GM06990 (cell line): ENCODE measurements around the gene ADAR.

ENCODE experiments used
- DNase-seq: peaks from one replicate; pipeline ENCODE4 v3.0.0-alpha.2; 2011; ENCODE audit not compliant: insufficient read length; ENCODE audit errors: extremely low read depth
- H3K27me3 ChIP-seq: replicated peaks from 2 replicates; pipeline ENCODE4 v1.6.0; 2011; ENCODE audit warnings: low read length; ENCODE audit not compliant: control insufficient read depth, insufficient read depth
- H3K36me3 ChIP-seq: 2 replicates; pipeline ENCODE4 v1.5.1; 2011; ENCODE audit warnings: low read length; ENCODE audit not compliant: control insufficient read depth, insufficient read depth
- H3K4me3 ChIP-seq: replicated peaks from 2 replicates; pipeline ENCODE4 v1.5.1; 2011; ENCODE audit warnings: low read depth, mild to moderate bottlenecking, control low read depth, low read length
- CTCF ChIP-seq: IDR thresholded peaks from 2 replicates; pipeline ENCODE4 v1.5.1; 2011; ENCODE audit warnings: low read length, control low read depth, mild to moderate bottlenecking, inconsistent platforms; ENCODE audit not compliant: insufficient read depth, poor library complexity, severe bottlenecking

The ADAR gene

GRCh38 chr1:154639876-154640275 is 31.9 kb upstream of the ADAR start:
- Histone ChIP-seq H3K4me3 (no peak overlapping the region), H3K27me3 (no peaks in the 10 kb centered on the region), H3K36me3 (no peaks in the 10 kb centered on the region)
- TF ChIP-seq CTCF = no peak
- DNase-seq = no peak

- Histone ChIP-seq H3K4me3 (no peak overlapping the region), H3K36me3 (no peaks in the 10 kb centered on the region), H3K27me3 (no peaks in the 10 kb centered on the region)
- DNase-seq = no peak
- TF ChIP-seq CTCF = no peak
Observed at GRCh38 chr1:154635171-154635570, 27.2 kb upstream of the ADAR start.

- Histone ChIP-seq H3K27me3 (no peaks in the 10 kb centered on the region), H3K4me3 (no peak overlapping the region), H3K36me3 (no peaks in the 10 kb centered on the region; the same call in 1 of the 2 replicates)
- TF ChIP-seq CTCF = no peak
- DNase-seq = no peak
Observed at GRCh38 chr1:154629675-154630073, 21.7 kb upstream of the ADAR start.

- no peak for TF ChIP-seq CTCF
- Histone ChIP-seq H3K4me3 (no peak overlapping the region), H3K27me3 (no peaks in the 10 kb centered on the region), H3K36me3 (no peaks in the 10 kb centered on the region; the same call in 1 of the 2 replicates)
- DNase-seq = no peak
Observed at GRCh38 chr1:154629061-154629674, 21.2 kb upstream of the ADAR start.

GRCh38 chr1:154628121-154628405 is 20.1 kb upstream of the ADAR start:
- Histone ChIP-seq H3K36me3 (peaks cover 2% of the 10 kb centered on the region), H3K27me3 (no peaks in the 10 kb centered on the region), H3K4me3 (peak overlapping the region; percentile 92)
- TF ChIP-seq CTCF = no peak
- DNase-seq = no peak
